ENCODE results near the gene LITAF.
"Not testable (repeated sequence)": the region's sequence is repeated elsewhere in the genome, so short reads cannot be mapped to it uniquely, and the experiment has no call there.

LITAF gene

GRCh38 chr16:11610121-11610505, 23.4 kb upstream of the LITAF start:
- Histone ChIP-seq H3K4me1 (ENCODE audit: control insufficient read depth, insufficient read depth, low read length, unreplicated experiment) (no peaks in the 10 kb centered on the region), H2AFZ (ENCODE audit: low read length, unreplicated experiment) (no peak overlapping the region), H3K79me2 (ENCODE audit: control insufficient read depth, insufficient read depth, low read length, unreplicated experiment) (no peaks in the 10 kb centered on the region), H3K27me3 (ENCODE audit: insufficient read depth, low read length) (peaks cover 3% of the 10 kb centered on the region), H3K36me3 (ENCODE audit: insufficient read depth, low read length) (no peaks in the 10 kb centered on the region), H3K27ac (ENCODE audit: low read depth, low read length) (no peak overlapping the region), H3K4me3 (ENCODE audit: low read depth, low read length) (no peak overlapping the region)

GRCh38 chr16:11609474-11610120, 22.9 kb upstream of the LITAF start:
- Histone ChIP-seq H2AFZ (ENCODE audit: low read length, unreplicated experiment) (no peak overlapping the region), H3K79me2 (ENCODE audit: control insufficient read depth, insufficient read depth, low read length, unreplicated experiment) (no peaks in the 10 kb centered on the region), H3K36me3 (ENCODE audit: insufficient read depth, low read length) (no peaks in the 10 kb centered on the region), H3K27ac (ENCODE audit: low read depth, low read length) (no peak overlapping the region), H3K27me3 (ENCODE audit: insufficient read depth, low read length) (peaks cover 7% of the 10 kb centered on the region), H3K4me1 (ENCODE audit: control insufficient read depth, insufficient read depth, low read length, unreplicated experiment) (no peaks in the 10 kb centered on the region), H3K4me3 (ENCODE audit: low read depth, low read length) (no peak overlapping the region)

GRCh38 chr16:11605891-11606290, 19.2 kb upstream of the LITAF start:
- Histone ChIP-seq H3K4me3 (ENCODE audit: low read depth, low read length) (no peak overlapping the region), H3K79me2 (ENCODE audit: control insufficient read depth, insufficient read depth, low read length, unreplicated experiment) (no peaks in the 10 kb centered on the region), H3K27ac (ENCODE audit: low read depth, low read length) (no peak overlapping the region), H3K36me3 (ENCODE audit: insufficient read depth, low read length) (no peaks in the 10 kb centered on the region), H3K27me3 (ENCODE audit: insufficient read depth, low read length) (peaks cover 7% of the 10 kb centered on the region), H3K4me1 (ENCODE audit: control insufficient read depth, insufficient read depth, low read length, unreplicated experiment) (no peaks in the 10 kb centered on the region), H2AFZ (ENCODE audit: low read length, unreplicated experiment) (no peak overlapping the region)

GRCh38 chr16:11605564-11605886, 18.8 kb upstream of the LITAF start:
- H3K27me3 ChIP-seq (ENCODE audit: insufficient read depth, low read length): peaks cover 7% of the 10 kb centered on the region
- no peak overlapping the region for H2AFZ ChIP-seq (ENCODE audit: low read length, unreplicated experiment)
- no peaks in the 10 kb centered on the region for H3K4me1 ChIP-seq (ENCODE audit: control insufficient read depth, insufficient read depth, low read length, unreplicated experiment)
- no peaks in the 10 kb centered on the region for H3K36me3 ChIP-seq (ENCODE audit: insufficient read depth, low read length)
- H3K27ac ChIP-seq (ENCODE audit: low read depth, low read length): no peak overlapping the region
- no peak overlapping the region for H3K4me3 ChIP-seq (ENCODE audit: low read depth, low read length)
- H3K79me2 ChIP-seq (ENCODE audit: control insufficient read depth, insufficient read depth, low read length, unreplicated experiment): no peaks in the 10 kb centered on the region

GRCh38 chr16:11604783-11605563, 18.3 kb upstream of the LITAF start:
- H3K4me3 ChIP-seq (ENCODE audit: low read depth, low read length): no peak overlapping the region
- no peak overlapping the region for H2AFZ ChIP-seq (ENCODE audit: low read length, unreplicated experiment)
- H3K4me1 ChIP-seq (ENCODE audit: control insufficient read depth, insufficient read depth, low read length, unreplicated experiment): no peaks in the 10 kb centered on the region
- no peaks in the 10 kb centered on the region for H3K36me3 ChIP-seq (ENCODE audit: insufficient read depth, low read length)
- H3K79me2 ChIP-seq (ENCODE audit: control insufficient read depth, insufficient read depth, low read length, unreplicated experiment): no peaks in the 10 kb centered on the region
- H3K27ac ChIP-seq (ENCODE audit: low read depth, low read length): no peak overlapping the region
- H3K27me3 ChIP-seq (ENCODE audit: insufficient read depth, low read length): peaks cover 7% of the 10 kb centered on the region

- not testable (repeated sequence) for H3K27ac ChIP-seq (ENCODE audit: low read depth, low read length); H3K36me3 ChIP-seq (ENCODE audit: insufficient read depth, low read length); H3K27me3 ChIP-seq (ENCODE audit: insufficient read depth, low read length); H3K4me1 ChIP-seq (ENCODE audit: control insufficient read depth, insufficient read depth, low read length, unreplicated experiment); H3K4me3 ChIP-seq (ENCODE audit: low read depth, low read length); H3K79me2 ChIP-seq (ENCODE audit: control insufficient read depth, insufficient read depth, low read length, unreplicated experiment); H2AFZ ChIP-seq (ENCODE audit: low read length, unreplicated experiment)
Measured at GRCh38 chr16:11604296-11604695, 17.6 kb upstream of the LITAF start.

- Histone ChIP-seq H3K27me3 (ENCODE audit: insufficient read depth, low read length) (peaks cover 7% of the 10 kb centered on the region), H3K4me3 (ENCODE audit: low read depth, low read length) (peak overlapping the region; percentile 12; the same call in 1 of the 2 replicates), H2AFZ (ENCODE audit: low read length, unreplicated experiment) (peak overlapping the region; percentile 43), H3K36me3 (ENCODE audit: insufficient read depth, low read length) (no peaks in the 10 kb centered on the region), H3K79me2 (ENCODE audit: control insufficient read depth, insufficient read depth, low read length, unreplicated experiment) (no peaks in the 10 kb centered on the region), H3K27ac (ENCODE audit: low read depth, low read length) (no peak overlapping the region), H3K4me1 (ENCODE audit: control insufficient read depth, insufficient read depth, low read length, unreplicated experiment) (no peaks in the 10 kb centered on the region)
Measured at GRCh38 chr16:11603331-11603750, 16.6 kb upstream of the LITAF start.

GRCh38 chr16:11602321-11602720, 15.6 kb upstream of the LITAF start:
- Histone ChIP-seq H3K79me2 (ENCODE audit: control insufficient read depth, insufficient read depth, low read length, unreplicated experiment) (no peaks in the 10 kb centered on the region), H3K27me3 (ENCODE audit: insufficient read depth, low read length) (peaks cover 7% of the 10 kb centered on the region), H3K4me3 (ENCODE audit: low read depth, low read length) (no peak overlapping the region), H3K4me1 (ENCODE audit: control insufficient read depth, insufficient read depth, low read length, unreplicated experiment) (peaks cover 4% of the 10 kb centered on the region), H3K36me3 (ENCODE audit: insufficient read depth, low read length) (no peaks in the 10 kb centered on the region), H2AFZ (ENCODE audit: low read length, unreplicated experiment) (no peak overlapping the region), H3K27ac (ENCODE audit: low read depth, low read length) (no peak overlapping the region)

- Histone ChIP-seq H3K36me3 (ENCODE audit: insufficient read depth, low read length) (no peaks in the 10 kb centered on the region), H2AFZ (ENCODE audit: low read length, unreplicated experiment) (no peak overlapping the region), H3K4me1 (ENCODE audit: control insufficient read depth, insufficient read depth, low read length, unreplicated experiment) (peaks cover 8% of the 10 kb centered on the region), H3K79me2 (ENCODE audit: control insufficient read depth, insufficient read depth, low read length, unreplicated experiment) (no peaks in the 10 kb centered on the region), H3K27ac (ENCODE audit: low read depth, low read length) (no peak overlapping the region), H3K27me3 (ENCODE audit: insufficient read depth, low read length) (peaks cover 7% of the 10 kb centered on the region), H3K4me3 (ENCODE audit: low read depth, low read length) (no peak overlapping the region)
Measured at GRCh38 chr16:11601911-11602310, 15.2 kb upstream of the LITAF start.

- no peak overlapping the region for H2AFZ ChIP-seq (ENCODE audit: low read length, unreplicated experiment)
- H3K4me1 ChIP-seq (ENCODE audit: control insufficient read depth, insufficient read depth, low read length, unreplicated experiment): peaks cover 8% of the 10 kb centered on the region
- no peaks in the 10 kb centered on the region for H3K79me2 ChIP-seq (ENCODE audit: control insufficient read depth, insufficient read depth, low read length, unreplicated experiment)
- H3K36me3 ChIP-seq (ENCODE audit: insufficient read depth, low read length): no peaks in the 10 kb centered on the region
- no peak overlapping the region for H3K27ac ChIP-seq (ENCODE audit: low read depth, low read length)
- H3K4me3 ChIP-seq (ENCODE audit: low read depth, low read length): no peak overlapping the region
- H3K27me3 ChIP-seq (ENCODE audit: insufficient read depth, low read length): peaks cover 7% of the 10 kb centered on the region
Measured at GRCh38 chr16:11601425-11601824, 14.7 kb upstream of the LITAF start.

GRCh38 chr16:11599579-11599978, 12.9 kb upstream of the LITAF start:
- Histone ChIP-seq H3K4me1 (ENCODE audit: control insufficient read depth, insufficient read depth, low read length, unreplicated experiment) (peaks cover 8% of the 10 kb centered on the region), H3K27ac (ENCODE audit: low read depth, low read length) (no peak overlapping the region), H3K4me3 (ENCODE audit: low read depth, low read length) (no peak overlapping the region), H3K36me3 (ENCODE audit: insufficient read depth, low read length) (no peaks in the 10 kb centered on the region), H2AFZ (ENCODE audit: low read length, unreplicated experiment) (no peak overlapping the region), H3K27me3 (ENCODE audit: insufficient read depth, low read length) (no peaks in the 10 kb centered on the region), H3K79me2 (ENCODE audit: control insufficient read depth, insufficient read depth, low read length, unreplicated experiment) (no peaks in the 10 kb centered on the region)

All from ACC112 (cell line).